ENCODE results near the gene GNAZ. TPM values are rescaled to one million over a fixed set of nuclear protein-coding genes. Genes with fewer than 3 reads are reported as not detected.

The GNAZ gene
- total and polyA plus RNA-seq, 12 donors, result 1.3 to 4.2 (median 2.3) TPM

DNA sequence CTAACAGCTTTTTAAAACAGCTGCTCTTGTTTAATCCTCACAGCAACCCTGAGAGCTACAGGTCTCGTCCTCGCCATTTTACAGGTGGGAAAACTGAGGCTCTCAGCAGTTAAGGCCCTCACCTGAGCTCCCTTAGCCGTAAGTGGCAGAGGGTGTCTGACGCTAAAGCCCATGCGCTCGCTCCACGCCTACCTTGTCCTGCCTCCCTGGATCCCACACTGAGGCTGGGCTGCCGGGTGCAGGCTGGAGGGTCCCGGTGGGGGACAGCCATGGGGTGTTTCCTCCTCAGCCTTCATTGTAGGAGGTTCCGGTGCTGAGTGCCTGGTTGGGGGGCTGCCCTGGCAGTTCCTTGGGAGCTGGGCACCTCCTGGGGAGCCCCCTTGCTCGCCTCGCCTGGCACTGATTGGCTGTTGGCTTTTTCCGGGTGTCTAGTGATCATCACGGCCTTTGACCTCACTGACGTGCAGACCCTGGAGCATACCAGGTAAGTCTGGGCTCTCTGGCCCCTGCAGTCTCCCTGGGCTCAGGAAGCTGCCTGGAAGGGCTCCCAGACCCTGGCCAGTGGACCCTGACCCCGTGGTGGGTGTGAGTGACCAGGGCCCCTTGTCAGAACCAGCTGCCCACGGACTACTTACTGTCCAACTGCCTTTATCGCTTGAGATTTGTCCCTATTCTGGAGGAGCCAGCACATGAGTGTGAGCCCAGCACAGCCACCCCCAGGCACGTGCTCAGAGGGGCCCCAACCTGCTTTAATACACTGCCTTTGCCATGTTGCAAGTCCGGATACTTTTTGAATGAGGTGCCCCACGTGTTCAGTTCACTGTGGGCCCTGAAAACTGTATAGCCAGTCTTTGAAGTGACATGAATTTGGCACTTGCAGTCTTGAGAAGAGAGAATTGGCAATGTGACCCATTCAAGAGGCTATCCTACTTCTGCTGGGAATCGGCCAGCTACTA is 87.5 kb downstream of the GNAZ start:
- Histone ChIP-seq H3K27me3 (peaks cover 0 to 6% (median 0%) of the 10 kb centered on the region in 7 donors), H3K4me1 (peaks cover 0 to 11% (median 0%) of the 10 kb centered on the region in 9 donors), H3K36me3 (no peaks in the 10 kb centered on the region), H3K9me3 (no peaks in the 10 kb centered on the region), H3K4me3 (no peak overlapping the region), H3K27ac (no peak overlapping the region)
- no peak for ATAC-seq
- TF ChIP-seq, protein P1, sequence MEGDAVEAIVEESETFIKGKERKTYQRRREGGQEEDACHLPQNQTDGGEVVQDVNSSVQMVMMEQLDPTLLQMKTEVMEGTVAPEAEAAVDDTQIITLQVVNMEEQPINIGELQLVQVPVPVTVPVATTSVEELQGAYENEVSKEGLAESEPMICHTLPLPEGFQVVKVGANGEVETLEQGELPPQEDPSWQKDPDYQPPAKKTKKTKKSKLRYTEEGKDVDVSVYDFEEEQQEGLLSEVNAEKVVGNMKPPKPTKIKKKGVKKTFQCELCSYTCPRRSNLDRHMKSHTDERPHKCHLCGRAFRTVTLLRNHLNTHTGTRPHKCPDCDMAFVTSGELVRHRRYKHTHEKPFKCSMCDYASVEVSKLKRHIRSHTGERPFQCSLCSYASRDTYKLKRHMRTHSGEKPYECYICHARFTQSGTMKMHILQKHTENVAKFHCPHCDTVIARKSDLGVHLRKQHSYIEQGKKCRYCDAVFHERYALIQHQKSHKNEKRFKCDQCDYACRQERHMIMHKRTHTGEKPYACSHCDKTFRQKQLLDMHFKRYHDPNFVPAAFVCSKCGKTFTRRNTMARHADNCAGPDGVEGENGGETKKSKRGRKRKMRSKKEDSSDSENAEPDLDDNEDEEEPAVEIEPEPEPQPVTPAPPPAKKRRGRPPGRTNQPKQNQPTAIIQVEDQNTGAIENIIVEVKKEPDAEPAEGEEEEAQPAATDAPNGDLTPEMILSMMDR (IDR thresholded peaks at IDR 0.05), result no peak
- DNase-seq, result no peak
- intact Hi-C loops (cut with DNase I), result no loop called here
- 89% methylated on average over 22 of the region's 22 CpGs for WGBS, 2 donors

DNA sequence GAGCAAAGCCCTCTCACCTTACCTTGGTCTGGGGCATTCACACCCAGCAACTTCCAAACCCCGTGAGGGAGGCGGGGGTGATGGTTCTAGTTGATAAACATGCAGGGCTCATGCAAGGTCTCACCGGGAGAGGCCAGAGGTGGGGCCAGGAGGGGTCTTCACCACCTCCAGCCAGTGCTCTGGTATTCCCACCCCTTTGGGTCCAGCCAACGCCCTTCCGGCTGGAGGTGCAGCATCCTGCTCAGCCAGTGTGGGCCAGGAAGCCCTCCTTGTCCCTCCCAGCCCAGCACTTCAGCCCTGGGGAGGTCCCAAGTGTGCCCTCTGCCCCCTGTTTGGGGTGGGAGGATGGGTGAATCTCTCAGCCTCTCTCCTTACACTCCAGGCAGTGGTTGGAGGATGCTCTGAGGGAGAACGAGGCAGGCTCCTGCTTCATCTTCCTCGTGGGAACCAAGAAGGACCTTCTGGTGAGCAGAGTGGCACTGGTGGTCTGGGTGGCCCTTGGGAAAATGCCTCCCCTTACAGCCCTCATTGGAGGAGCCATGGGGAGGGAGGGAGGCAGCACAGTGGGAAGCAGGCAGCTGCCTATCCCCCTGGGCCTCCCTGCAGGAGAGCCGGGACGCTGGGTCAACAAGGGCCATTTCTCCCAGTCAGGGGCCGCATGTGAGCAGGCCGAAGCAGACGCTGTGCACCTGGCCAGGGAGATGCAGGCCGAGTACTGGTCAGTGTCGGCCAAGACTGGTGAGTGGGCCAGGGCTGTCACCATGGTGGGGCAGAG is 88.4 kb downstream of the GNAZ start:
- TF ChIP-seq, protein P1 (IDR thresholded peaks at IDR 0.05), result no peak
- 84 to 86% methylated on average over 14 of the region's 14 CpGs for WGBS, 2 donors

DNA sequence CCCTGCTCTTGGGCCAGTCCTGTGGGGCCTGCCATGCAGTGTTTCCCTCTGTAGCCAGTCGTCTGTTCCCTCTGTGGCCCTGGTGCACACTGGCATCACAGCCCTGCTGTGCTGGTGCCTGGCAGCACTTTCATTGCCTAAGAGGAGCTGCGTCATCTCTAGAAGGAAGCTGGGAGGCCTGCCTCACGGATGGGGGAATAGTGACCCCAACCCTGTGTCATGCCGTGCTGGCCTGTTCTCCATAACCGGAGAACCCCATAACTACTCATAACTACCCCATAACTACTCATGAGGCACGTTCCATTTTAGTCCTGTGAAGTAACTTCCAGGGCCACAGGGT is 88.9 kb downstream of the GNAZ start:
- H3K4me3 ChIP-seq, result no peak overlapping the region
- no peak overlapping the region for H3K27ac ChIP-seq
- H3K9me3 ChIP-seq, result no peaks in the 10 kb centered on the region
- DNase-seq (no peak), ATAC-seq (no peak)
- no peaks in the 10 kb centered on the region for H3K36me3 ChIP-seq
- intact Hi-C loops (cut with DNase I), result no loop called here
- no peaks in the 10 kb centered on the region for H3K4me1 ChIP-seq
- WGBS, 2 donors, result 89 to 90% methylated on average over 6 of the region's 6 CpGs
- TF ChIP-seq, protein P1 (IDR thresholded peaks at IDR 0.05), result no peak
- peaks cover 0 to 6% (median 0%) of the 10 kb centered on the region in 7 donors for H3K27me3 ChIP-seq

More for the DNA sequence above, 88.4 kb downstream of the GNAZ start:
- H3K4me3 ChIP-seq, result no peak overlapping the region
- no peaks in the 10 kb centered on the region for H3K36me3 ChIP-seq
- intact Hi-C loops (cut with DNase I), result no loop called here
- peaks cover 0 to 6% (median 0%) of the 10 kb centered on the region in 7 donors for H3K27me3 ChIP-seq
- peaks cover 0 to 2% (median 0%) of the 10 kb centered on the region in 9 donors for H3K4me1 ChIP-seq
- no peak for DNase-seq
- H3K27ac ChIP-seq, result no peak overlapping the region
- no peak for ATAC-seq
- no peaks in the 10 kb centered on the region for H3K9me3 ChIP-seq

DNA sequence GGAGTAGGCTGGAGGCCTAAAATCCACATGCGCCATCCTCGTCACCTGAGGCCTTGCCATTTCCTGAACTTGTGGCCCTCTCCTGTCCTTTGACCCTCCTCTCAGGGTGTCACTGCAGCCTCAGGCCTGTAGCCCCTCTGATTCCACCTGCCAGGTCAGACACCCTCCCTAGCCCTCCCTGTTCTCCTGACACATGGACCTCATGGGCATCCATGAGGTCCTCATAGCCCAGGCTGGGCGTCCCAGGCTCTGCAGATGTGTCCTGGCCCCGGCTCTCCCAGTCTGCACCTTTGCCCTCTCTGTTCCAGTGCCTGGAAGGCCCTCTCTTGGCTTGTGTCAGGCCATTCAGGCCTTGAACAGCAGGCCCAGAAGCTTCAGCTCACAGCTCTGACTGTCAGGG is 90.7 kb downstream of the GNAZ start:
- no peak for ATAC-seq
- H3K9me3 ChIP-seq, result no peaks in the 10 kb centered on the region
- H3K27me3 ChIP-seq, result no peaks in the 10 kb centered on the region
- H3K27ac ChIP-seq, result no peak overlapping the region
- no peaks in the 10 kb centered on the region for H3K4me1 ChIP-seq
- TF ChIP-seq, protein P1 (IDR thresholded peaks at IDR 0.05), result no peak
- WGBS, 2 donors, result 95% methylated on average over 4 of the region's 4 CpGs
- DNase-seq, result no peak
- H3K36me3 ChIP-seq, result no peaks in the 10 kb centered on the region
- no peak overlapping the region for H3K4me3 ChIP-seq
- intact Hi-C loops (cut with DNase I), result no loop called here
